Ovary (tissue), 9 donors: ENCODE data around the gene MAPKAP1. TPM values are rescaled to one million over a fixed set of nuclear protein-coding genes. Genes with fewer than 3 reads are reported as not detected.

Experiments used
- DNase-seq, 5 donors: peaks; one replicate each; pipeline ENCODE4 v3.0.0-alpha.2; 2019 to 2020
- H3K27ac ChIP-seq, 2 donors: fragments of 200-600 bp; one replicate each; pipeline versions ENCODE4 v1.5.1 to v1.8.0; 2019 to 2022
- H3K27me3 ChIP-seq: fragments of 200-600 bp; one replicate; pipeline ENCODE4 v1.8.0; 2022
- H3K36me3 ChIP-seq: fragments of 200-600 bp; sonication (generic); one replicate; pipeline ENCODE4 v1.5.1; 2019
- H3K4me1 ChIP-seq: one replicate; pipeline ENCODE4 v1.8.1; 2013; ENCODE audit warnings: mild to moderate bottlenecking, moderate library complexity; ENCODE audit not compliant: insufficient read depth
- H3K4me3 ChIP-seq: fragments of 200-600 bp; sonication (generic); one replicate; pipeline ENCODE4 v1.5.1; 2017
- H3K9me3 ChIP-seq, 2 donors: fragments of 200-600 bp in 1 of 2; sonication (generic) in 1 of 2; one replicate each; pipeline versions ENCODE4 v1.5.1 to v1.8.1; 2013 to 2019; ENCODE audit warnings: mild to moderate bottlenecking in 1 of 2, moderate library complexity in 1 of 2
- EP300 ChIP-seq: sonication (generic); formaldehyde crosslinking; IDR thresholded peaks from one replicate; pipeline ENCODE4 v1.6.1; 2017; ENCODE audit warnings: antibody characterized with exemption
- POLR2A ChIP-seq: fragments of 450-650 bp; IDR thresholded peaks from one replicate; pipeline ENCODE4 v1.6.1; 2017; ENCODE audit warnings: antibody characterized with exemption, mild to moderate bottlenecking, moderate library complexity
- WGBS, 3 donors: extraction: QIAGEN DNeasy Blood & Tissue Kit in 1 of 3; methylation state at CpG; one replicate each; pipeline versions ENCODE4 v1.1.5 to v1.1.7; 2013 to 2017; 5-methylcytosine and 5-hydroxymethylcytosine counted together
- intact Hi-C, 4 donors: fragments of 100-400 bp; cut with DNase I; formaldehyde crosslinking; loops; one replicate each; pipeline versions ENCODE4 v1.11.0 to v1.15.1; 2022 to 2023
- polyA plus RNA-seq, 2 donors: library from polyadenylated mRNA; stranded (reverse); fragments of 200-250 nt in 1 of 2; fragments of 350-450 nt in 1 of 2; fragmentation: Illumina TruSeq in 1 of 2; extraction: RNeasy Lipid Tissue Mini Kit (QIAGEN cat#74804) in 1 of 2; gene quantifications; one replicate each; pipeline ENCODE4 v1.2.3, GENCODE V29; 2013 to 2014
- total RNA-seq, 7 donors: library from RNA; depleted of rRNA in 2 of 7; stranded (reverse); fragments of >200 nt in 2 of 7; fragmentation: NEBNext Ultra II Directional in 3 of 7; extraction: Animal tissue kit (Norgen Biotek cat#: 25700) in 3 of 7; gene quantifications; one replicate each; pipeline versions ENCODE4 v1.1.0 to v1.2.4, GENCODE V29; 2016 to 2023
- TF ChIP-seq, protein P1 (sequence below), 3 donors: fragments of 450-650 bp in 2 of 3; fragments of 200-600 bp in 1 of 3; IDR thresholded peaks; one replicate each; pipeline versions ENCODE4 v1.5.1 to v1.8.0; 2016 to 2022; ENCODE audit warnings: antibody characterized with exemption in 3 of 3, mild to moderate bottlenecking in 1 of 3
- donor health status: DM: no; HTN: no; CAD: no; lungs with moderate emphysema.
- donor health status: DM: no; HTN: no; CAD: no.
- donor health status: Bipolar disorder and iron deficiency.
- donor health status: DM: yes; HTN: yes; CAD: no.
- donor health status: DM: no; HTN: no; CAD: no.
- donor health status: DM: yes; HTN: yes; CAD: no.

MAPKAP1 gene
- total and polyA plus RNA-seq, 9 donors: 43.3 to 86.5 (median 50.2) TPM

DNA sequence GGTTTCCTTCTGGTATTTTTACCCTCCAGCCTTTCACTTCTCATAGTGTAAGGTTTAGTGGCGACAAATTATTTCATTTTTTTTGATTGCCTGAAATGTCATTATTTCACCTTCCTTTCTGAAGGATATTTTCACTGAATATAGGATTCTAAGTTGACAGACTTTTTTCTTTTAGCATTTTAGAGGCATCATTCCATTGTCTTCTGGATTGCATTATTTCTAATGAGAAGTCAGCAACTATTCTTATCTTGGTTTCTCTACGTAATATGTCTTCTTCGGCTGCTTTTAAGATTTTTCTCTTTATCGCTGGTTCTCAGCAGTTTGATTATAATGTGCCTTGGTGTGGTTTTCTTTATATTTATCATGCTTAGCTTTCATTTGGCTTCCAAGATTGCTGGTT, 251.1 kb downstream of the MAPKAP1 start:
- no peak for DNase-seq
- no peaks in the 10 kb centered on the region for H3K27me3 ChIP-seq
- peaks cover 4% of the 10 kb centered on the region for H3K4me1 ChIP-seq
- H3K4me3 ChIP-seq: no peak overlapping the region
- H3K36me3 ChIP-seq: no peaks in the 10 kb centered on the region
- intact Hi-C loops: no loop called here
- no peak for TF ChIP-seq EP300
- TF ChIP-seq POLR2A: no peak
- TF ChIP-seq, protein P1, sequence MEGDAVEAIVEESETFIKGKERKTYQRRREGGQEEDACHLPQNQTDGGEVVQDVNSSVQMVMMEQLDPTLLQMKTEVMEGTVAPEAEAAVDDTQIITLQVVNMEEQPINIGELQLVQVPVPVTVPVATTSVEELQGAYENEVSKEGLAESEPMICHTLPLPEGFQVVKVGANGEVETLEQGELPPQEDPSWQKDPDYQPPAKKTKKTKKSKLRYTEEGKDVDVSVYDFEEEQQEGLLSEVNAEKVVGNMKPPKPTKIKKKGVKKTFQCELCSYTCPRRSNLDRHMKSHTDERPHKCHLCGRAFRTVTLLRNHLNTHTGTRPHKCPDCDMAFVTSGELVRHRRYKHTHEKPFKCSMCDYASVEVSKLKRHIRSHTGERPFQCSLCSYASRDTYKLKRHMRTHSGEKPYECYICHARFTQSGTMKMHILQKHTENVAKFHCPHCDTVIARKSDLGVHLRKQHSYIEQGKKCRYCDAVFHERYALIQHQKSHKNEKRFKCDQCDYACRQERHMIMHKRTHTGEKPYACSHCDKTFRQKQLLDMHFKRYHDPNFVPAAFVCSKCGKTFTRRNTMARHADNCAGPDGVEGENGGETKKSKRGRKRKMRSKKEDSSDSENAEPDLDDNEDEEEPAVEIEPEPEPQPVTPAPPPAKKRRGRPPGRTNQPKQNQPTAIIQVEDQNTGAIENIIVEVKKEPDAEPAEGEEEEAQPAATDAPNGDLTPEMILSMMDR (IDR thresholded peaks at IDR 0.05): no peak
- 97 to 98% (median 97%) methylated on average over 4 of the region's 4 CpGs for WGBS, 3 donors
- no peak overlapping the region for H3K27ac ChIP-seq
- no peaks in the 10 kb centered on the region for H3K9me3 ChIP-seq

DNA sequence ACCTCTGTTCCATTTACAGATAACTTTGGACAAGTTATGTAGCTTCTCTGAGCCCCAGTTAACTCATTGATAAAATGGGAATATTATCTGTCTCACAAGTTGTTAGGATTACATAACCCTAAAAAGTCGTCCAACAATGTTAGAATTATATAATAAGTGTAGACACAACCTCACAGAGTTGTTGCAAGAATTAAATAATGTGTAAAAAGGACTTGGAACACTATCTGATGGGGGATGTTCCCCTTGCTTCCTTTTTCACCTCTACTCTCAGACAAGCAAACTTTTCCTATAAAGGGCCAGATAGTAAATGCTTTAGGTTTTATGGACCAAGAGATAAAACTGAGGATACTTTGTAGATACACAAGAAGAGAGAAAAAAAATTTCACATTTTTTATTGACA, 251.9 kb downstream of the MAPKAP1 start:
- Histone ChIP-seq H3K4me3 (no peak overlapping the region), H3K4me1 (peaks cover 7% of the 10 kb centered on the region), H3K27ac (no peak overlapping the region), H3K9me3 (no peaks in the 10 kb centered on the region), H3K36me3 (no peaks in the 10 kb centered on the region), H3K27me3 (no peaks in the 10 kb centered on the region)
- WGBS, 3 donors: 30 to 64% (median 48%) methylated on average over 1 of the region's 1 CpG
- intact Hi-C loops: no loop called here
- no peak for DNase-seq
- TF ChIP-seq, protein P1 (IDR thresholded peaks at IDR 0.05): no peak
- TF ChIP-seq POLR2A (no peak), EP300 (no peak)

DNA sequence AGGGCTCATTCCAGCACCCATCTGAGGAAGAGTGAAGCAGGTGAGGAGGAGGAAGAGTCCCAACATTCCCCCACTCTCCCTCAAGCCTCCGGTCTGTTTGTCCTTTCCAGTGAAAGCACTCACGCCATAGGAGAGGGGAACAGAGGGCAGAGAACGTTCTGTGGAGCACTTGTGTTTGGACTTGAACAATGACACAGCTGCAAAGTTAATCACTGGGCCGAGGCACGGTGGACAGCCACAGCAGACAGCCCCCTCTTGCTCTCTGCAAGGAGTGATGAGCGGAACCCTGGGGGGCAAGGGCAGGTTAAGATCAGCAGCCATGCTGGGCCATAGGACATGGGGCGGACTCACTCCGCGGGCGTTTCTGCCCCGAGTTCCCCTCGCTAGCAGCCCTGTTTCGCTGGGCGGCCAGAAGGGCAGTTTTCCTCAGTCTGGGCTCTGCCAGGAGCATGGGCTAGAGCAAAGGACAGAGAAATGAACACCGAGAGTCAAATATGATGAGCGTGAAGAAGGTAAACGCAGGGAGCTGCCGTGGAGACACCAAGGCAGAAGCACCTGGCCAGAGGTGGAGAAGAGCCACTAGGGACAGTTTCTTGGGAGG, 259.7 kb downstream of the MAPKAP1 start:
- no peaks in the 10 kb centered on the region for H3K9me3 ChIP-seq
- H3K27me3 ChIP-seq: no peaks in the 10 kb centered on the region
- intact Hi-C loops: no loop called here
- H3K4me3 ChIP-seq: no peak overlapping the region
- DNase-seq: no peak
- 92 to 93% (median 92%) methylated on average over 18 of the region's 18 CpGs for WGBS, 3 donors
- no peaks in the 10 kb centered on the region for H3K36me3 ChIP-seq
- TF ChIP-seq POLR2A (no peak), EP300 (no peak)
- TF ChIP-seq, protein P1 (IDR thresholded peaks at IDR 0.05): no peak
- H3K4me1 ChIP-seq: peaks cover 10% of the 10 kb centered on the region
- no peak overlapping the region for H3K27ac ChIP-seq

DNA sequence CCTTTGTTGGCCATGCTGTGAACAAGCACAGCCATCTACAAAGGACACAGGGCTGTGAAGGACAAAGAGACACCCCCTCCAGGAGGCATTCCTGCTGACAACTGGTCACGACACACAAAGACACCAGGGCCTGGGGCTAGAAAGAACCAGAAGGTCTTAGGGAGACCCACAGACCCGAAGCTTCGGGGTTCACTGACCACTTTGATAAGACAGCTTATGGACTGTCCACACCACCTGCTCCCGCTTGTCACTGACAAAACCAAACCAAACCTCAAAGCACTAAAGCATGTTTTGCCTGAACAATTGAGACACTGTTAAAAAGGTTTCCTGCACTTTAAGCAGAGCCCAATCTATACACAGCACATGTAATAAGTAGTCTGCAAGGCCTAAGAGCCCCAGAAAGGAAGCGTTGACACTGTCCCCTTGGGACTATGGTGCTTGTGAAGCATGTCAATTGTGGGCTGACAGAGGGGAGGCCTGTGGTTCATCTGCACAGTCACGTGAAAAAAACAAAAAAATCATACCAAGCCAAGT, 260.4 kb downstream of the MAPKAP1 start:
- H3K27me3 ChIP-seq: no peaks in the 10 kb centered on the region
- H3K27ac ChIP-seq: no peak overlapping the region
- TF ChIP-seq POLR2A: no peak
- TF ChIP-seq, protein P1 (IDR thresholded peaks at IDR 0.05): no peak
- no peak for TF ChIP-seq EP300
- H3K36me3 ChIP-seq: no peaks in the 10 kb centered on the region
- H3K4me3 ChIP-seq: no peak overlapping the region
- intact Hi-C loops: no loop called here
- H3K4me1 ChIP-seq: peaks cover 10% of the 10 kb centered on the region
- no peak for DNase-seq
- no peaks in the 10 kb centered on the region for H3K9me3 ChIP-seq
- 88 to 92% (median 90%) methylated on average over 6 of the region's 6 CpGs for WGBS, 3 donors
